Bronchial epithelial cell (primary cell): ENCODE results near the gene CYP4F22. TPM values are rescaled to one million over a fixed set of nuclear protein-coding genes. Genes with fewer than 3 reads are reported as not detected.
"Not testable (repeated sequence)": the region's sequence is repeated elsewhere in the genome, so short reads cannot be mapped to it uniquely, and the experiment has no call there.

ENCODE experiments used
- DNase-seq: peaks from one replicate; pipeline ENCODE4 v3.0.0-alpha.2; 2010; ENCODE audit warnings: low read depth
- FAIRE-seq: peaks from 2 replicates; lab custom pipeline; 2011; peaks lifted over from hg19 to GRCh38; lab: Jason Lieb, UNC
- H3K27me3 ChIP-seq: 2 replicates; pipeline ENCODE4 v1.5.1; 2011; ENCODE audit warnings: low read length; ENCODE audit not compliant: control insufficient read depth, insufficient read depth
- H3K36me3 ChIP-seq: 2 replicates; pipeline ENCODE4 v1.5.1; 2011; ENCODE audit warnings: low read length; ENCODE audit not compliant: control insufficient read depth, insufficient read depth
- H3K4me3 ChIP-seq: 2 replicates; pipeline ENCODE4 v1.5.1; 2011; ENCODE audit warnings: mild to moderate bottlenecking, low read depth, low read length, control low read depth
- total RNA-seq: library from RNA; depleted of rRNA; stranded (reverse); fragments of >200 nt; gene quantifications from 2 replicates; pipeline ENCODE4 v1.2.1, GENCODE V29; 2014
- TF ChIP-seq, protein P1 (sequence below): IDR thresholded peaks from 2 replicates; pipeline ENCODE4 v1.5.1; 2011; ENCODE audit warnings: mild to moderate bottlenecking, moderate library complexity, low read length, control low read depth, inconsistent platforms; ENCODE audit not compliant: insufficient read depth, severe bottlenecking

Gene CYP4F22
- total RNA-seq, 1 donor from 2014 or later = not detected

DNA sequence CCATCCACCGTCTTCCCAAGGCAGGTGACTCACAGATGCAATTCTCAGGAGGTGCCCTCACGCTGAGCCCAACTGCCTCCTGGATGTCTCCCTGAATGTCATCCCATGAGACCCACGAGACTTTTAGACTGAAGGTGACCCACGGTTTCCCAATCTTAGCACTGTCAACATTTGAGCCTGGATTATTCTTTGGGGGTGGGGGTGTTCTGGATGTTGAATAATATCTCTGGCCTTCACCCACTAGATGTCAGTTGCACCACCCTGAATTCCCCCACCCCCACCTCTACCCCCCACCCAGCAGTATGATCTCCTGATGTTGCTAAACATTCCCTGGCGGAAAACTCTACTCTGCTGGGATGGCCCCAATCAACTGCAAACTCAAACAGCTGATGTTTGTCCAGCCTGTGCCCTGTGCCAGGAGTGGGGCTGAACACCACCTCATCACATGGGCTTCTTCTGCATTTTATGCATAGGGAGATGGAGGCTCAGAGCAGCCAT, 2.2 kb upstream of the CYP4F22 start:
- no peak for DNase-seq
- TF ChIP-seq, protein P1, sequence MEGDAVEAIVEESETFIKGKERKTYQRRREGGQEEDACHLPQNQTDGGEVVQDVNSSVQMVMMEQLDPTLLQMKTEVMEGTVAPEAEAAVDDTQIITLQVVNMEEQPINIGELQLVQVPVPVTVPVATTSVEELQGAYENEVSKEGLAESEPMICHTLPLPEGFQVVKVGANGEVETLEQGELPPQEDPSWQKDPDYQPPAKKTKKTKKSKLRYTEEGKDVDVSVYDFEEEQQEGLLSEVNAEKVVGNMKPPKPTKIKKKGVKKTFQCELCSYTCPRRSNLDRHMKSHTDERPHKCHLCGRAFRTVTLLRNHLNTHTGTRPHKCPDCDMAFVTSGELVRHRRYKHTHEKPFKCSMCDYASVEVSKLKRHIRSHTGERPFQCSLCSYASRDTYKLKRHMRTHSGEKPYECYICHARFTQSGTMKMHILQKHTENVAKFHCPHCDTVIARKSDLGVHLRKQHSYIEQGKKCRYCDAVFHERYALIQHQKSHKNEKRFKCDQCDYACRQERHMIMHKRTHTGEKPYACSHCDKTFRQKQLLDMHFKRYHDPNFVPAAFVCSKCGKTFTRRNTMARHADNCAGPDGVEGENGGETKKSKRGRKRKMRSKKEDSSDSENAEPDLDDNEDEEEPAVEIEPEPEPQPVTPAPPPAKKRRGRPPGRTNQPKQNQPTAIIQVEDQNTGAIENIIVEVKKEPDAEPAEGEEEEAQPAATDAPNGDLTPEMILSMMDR = no peak
- no peaks in the 10 kb centered on the region for H3K36me3 ChIP-seq
- peaks cover 8% of the 10 kb centered on the region for H3K27me3 ChIP-seq
- no peak for FAIRE-seq
- H3K4me3 ChIP-seq = no peak overlapping the region

- no peak for FAIRE-seq
- no peak for DNase-seq
- Histone ChIP-seq H3K4me3 (no peak overlapping the region), H3K36me3 (no peaks in the 10 kb centered on the region), H3K27me3 (peaks cover 8% of the 10 kb centered on the region)
- TF ChIP-seq, protein P1 = no peak
These were observed 974 bp upstream of the CYP4F22 start for GRCh38 chr19:15507068-15508034.

- FAIRE-seq (no peak), DNase-seq (no peak)
- H3K4me3 ChIP-seq = no peak overlapping the region
- TF ChIP-seq, protein P1 = no peak
- H3K36me3 ChIP-seq = no peaks in the 10 kb centered on the region
- H3K27me3 ChIP-seq = peaks cover 8% of the 10 kb centered on the region
These were observed 3.5 kb downstream of the CYP4F22 start for GRCh38 chr19:15511671-15512424.

DNA sequence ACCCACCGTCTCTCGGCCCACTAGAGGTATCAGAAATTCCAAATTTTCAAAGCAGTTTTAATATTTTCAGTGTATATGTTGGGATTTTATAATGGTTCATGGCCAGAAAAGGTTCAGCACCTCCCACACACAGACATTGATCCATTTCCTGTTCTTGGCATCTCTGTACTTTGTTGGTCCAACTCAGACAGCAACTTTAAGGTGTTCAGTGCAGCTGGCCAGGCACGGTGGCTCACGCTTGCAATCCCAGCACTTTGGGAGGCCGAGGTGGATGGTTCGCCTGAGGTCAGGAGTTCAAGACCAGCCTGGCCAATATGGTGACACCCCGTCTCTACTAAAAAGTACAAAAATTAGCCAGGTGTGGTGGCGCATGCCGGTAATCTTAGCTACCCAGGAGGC, 6.9 kb downstream of the CYP4F22 start:
- H3K36me3 ChIP-seq, DNase-seq, H3K4me3 ChIP-seq, H3K27me3 ChIP-seq, FAIRE-seq: not testable (repeated sequence)

GRCh38 chr19:15516363-15516762, 8.0 kb downstream of the CYP4F22 start:
- DNase-seq (no peak), FAIRE-seq (no peak)
- H3K4me3 ChIP-seq = no peak overlapping the region
- TF ChIP-seq, protein P1 = no peak
- H3K36me3 ChIP-seq = no peaks in the 10 kb centered on the region
- no peaks in the 10 kb centered on the region for H3K27me3 ChIP-seq

DNA sequence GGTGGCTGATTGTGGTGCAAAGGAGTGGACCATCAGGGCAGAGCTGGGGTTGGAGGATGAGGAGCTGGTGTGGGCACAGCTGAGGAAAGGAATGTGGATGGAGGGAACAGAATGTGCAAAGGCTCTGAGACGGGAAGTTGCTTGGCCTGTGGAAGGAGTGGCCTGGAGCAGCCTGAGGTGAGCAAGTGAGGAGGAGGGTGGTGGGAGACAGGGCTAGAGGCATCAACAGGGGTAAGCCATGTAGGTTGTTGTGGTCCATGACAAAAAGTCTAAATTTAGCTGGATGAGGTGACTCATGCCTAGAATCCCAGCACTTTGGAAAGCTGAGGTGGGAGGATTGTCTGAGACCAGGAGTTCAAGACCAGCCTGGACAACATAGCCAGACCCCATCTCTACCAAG, 9.5 kb downstream of the CYP4F22 start:
- H3K27me3 ChIP-seq = no peaks in the 10 kb centered on the region
- no peak overlapping the region for H3K4me3 ChIP-seq
- FAIRE-seq = no peak
- TF ChIP-seq, protein P1 = no peak
- DNase-seq = no peak
- no peaks in the 10 kb centered on the region for H3K36me3 ChIP-seq
